ENCODE data around the gene FADS2. TPM values are rescaled to one million over a fixed set of nuclear protein-coding genes. Genes with fewer than 3 reads are reported as not detected.

The FADS2 gene
- total RNA-seq, 4 donors from 2014 or later = 2.7 to 28.8 (median 3.9) TPM

- H3K27me3 ChIP-seq = no peaks in the 10 kb centered on the region
- intact Hi-C loops (cut with DNase I; ENCODE audit: low total_unique reads) = no loop called here
- peaks cover 0 to 13% (median 0%) of the 10 kb centered on the region in 4 donors for H3K36me3 ChIP-seq
- H3K27ac ChIP-seq = no peak overlapping the region
- TF ChIP-seq EP300 (IDR thresholded peaks at IDR 0.05; ENCODE audit: low read depth) = no peak
- TF ChIP-seq POLR2A (IDR thresholded peaks at IDR 0.05) = no peak
- TF ChIP-seq CTCF (IDR thresholded peaks at IDR 0.05) = no peak
- TF ChIP-seq POLR2AphosphoS5 (IDR thresholded peaks at IDR 0.05) = no peak
- H3K9me3 ChIP-seq = no peaks in the 10 kb centered on the region
- in situ Hi-C loops (cut with MboI; ENCODE audit: low pct_ligation_motif_present in 1 of 4, low pct_unique_long_range_greater_than_20kb in 1 of 4, low sequenced_read_pairs in 3 of 4) = loop anchor here in 2 of 4 donors (25.0 kb wide), 1 partner anchor 329 kb away; the partner anchor contains the start of gene INCENP (in 2 of the 2)
- no peak overlapping the region for H3K4me3 ChIP-seq
- WGBS, 2 donors (ENCODE audit: low coverage in 1 of 2) = 85% methylated on average over 11 of the region's 11 CpGs; no CpG with 5 or more reads in 1 of the 2 donors
- DNase-seq = no peak
- H3K4me1 ChIP-seq = no peaks in the 10 kb centered on the region
These were observed 45.3 kb upstream of the FADS2 start for GRCh38 chr11:61782841-61783240.

- Histone ChIP-seq H3K4me1 (no peaks in the 10 kb centered on the region), H3K36me3 (peaks cover 0 to 23% (median 0%) of the 10 kb centered on the region in 4 donors), H3K4me3 (no peak overlapping the region), H3K27ac (no peak overlapping the region), H3K27me3 (no peaks in the 10 kb centered on the region), H3K9me3 (no peaks in the 10 kb centered on the region)
- WGBS, 2 donors (ENCODE audit: low coverage in 1 of 2) = 77% methylated on average over 13 of the region's 13 CpGs; no CpG with 5 or more reads in 1 of the 2 donors
- intact Hi-C loops (cut with DNase I; ENCODE audit: low total_unique reads) = no loop called here
- in situ Hi-C loops (cut with MboI; ENCODE audit: low pct_ligation_motif_present in 1 of 4, low pct_unique_long_range_greater_than_20kb in 1 of 4, low sequenced_read_pairs in 3 of 4) = loop anchor here in 2 of 4 donors (25.0 kb wide), 1 partner anchor 328 kb away; the partner anchor contains the start of gene INCENP (in 2 of the 2)
- DNase-seq = no peak
- TF ChIP-seq POLR2A (IDR thresholded peaks at IDR 0.05) (no peak), POLR2AphosphoS5 (IDR thresholded peaks at IDR 0.05) (no peak), EP300 (IDR thresholded peaks at IDR 0.05; ENCODE audit: low read depth) (no peak), CTCF (IDR thresholded peaks at IDR 0.05) (no peak)
These were observed 44.2 kb upstream of the FADS2 start for GRCh38 chr11:61783717-61784505.

GRCh38 chr11:61784506-61784805 is 43.6 kb upstream of the FADS2 start:
- H3K9me3 ChIP-seq = no peaks in the 10 kb centered on the region
- H3K27ac ChIP-seq = no peak overlapping the region
- no peak for DNase-seq
- H3K27me3 ChIP-seq = no peaks in the 10 kb centered on the region
- no peaks in the 10 kb centered on the region for H3K4me1 ChIP-seq
- intact Hi-C loops (cut with DNase I; ENCODE audit: low total_unique reads) (no loop called here), in situ Hi-C loops (cut with MboI; ENCODE audit: low pct_ligation_motif_present in 1 of 4, low pct_unique_long_range_greater_than_20kb in 1 of 4, low sequenced_read_pairs in 3 of 4) (loop anchor here in 2 of 4 donors (25.0 kb wide), 1 partner anchor 328 kb away; the partner anchor contains the start of gene INCENP (in 2 of the 2))
- H3K36me3 ChIP-seq = peaks cover 0 to 29% (median under 1%) of the 10 kb centered on the region in 4 donors
- no peak overlapping the region for H3K4me3 ChIP-seq
- WGBS, 2 donors (ENCODE audit: low coverage in 1 of 2) = 87% methylated on average over 7 of the region's 7 CpGs; no CpG with 5 or more reads in 1 of the 2 donors
- TF ChIP-seq POLR2AphosphoS5 (IDR thresholded peaks at IDR 0.05) (no peak), POLR2A (IDR thresholded peaks at IDR 0.05) (no peak), EP300 (IDR thresholded peaks at IDR 0.05; ENCODE audit: low read depth) (no peak), CTCF (IDR thresholded peaks at IDR 0.05) (no peak)

- no peak for TF ChIP-seq POLR2AphosphoS5 (IDR thresholded peaks at IDR 0.05)
- TF ChIP-seq POLR2A (IDR thresholded peaks at IDR 0.05) = no peak
- no peak overlapping the region for H3K27ac ChIP-seq
- peaks cover 0 to 35% (median 5%) of the 10 kb centered on the region in 4 donors for H3K36me3 ChIP-seq
- DNase-seq = no peak
- H3K27me3 ChIP-seq = no peaks in the 10 kb centered on the region
- H3K9me3 ChIP-seq = no peaks in the 10 kb centered on the region
- in situ Hi-C loops (cut with MboI; ENCODE audit: low pct_ligation_motif_present in 1 of 4, low pct_unique_long_range_greater_than_20kb in 1 of 4, low sequenced_read_pairs in 3 of 4) (loop anchor here in 2 of 4 donors (25.0 kb wide), 1 partner anchor 326 kb away; the partner anchor contains the start of gene INCENP (in 2 of the 2)), intact Hi-C loops (cut with DNase I; ENCODE audit: low total_unique reads) (no loop called here)
- no peak overlapping the region for H3K4me3 ChIP-seq
- 77 to 87% methylated on average over 3 to 11 of the region's 11 CpGs for WGBS, 2 donors (ENCODE audit: low coverage in 1 of 2)
- H3K4me1 ChIP-seq = peaks cover 0 to 3% (median under 1%) of the 10 kb centered on the region in 4 donors
These were observed 42.2 kb upstream of the FADS2 start for GRCh38 chr11:61785837-61786402.

Data from transverse colon (tissue), 4 donors.